AG09319 (cell line): ENCODE data around the gene ITGA6.
"Not testable (repeated sequence)": the region's sequence is repeated elsewhere in the genome, so short reads cannot be mapped to it uniquely, and the experiment has no call there.

ENCODE experiments used
- DNase-seq: peaks from one replicate; pipeline ENCODE4 v3.0.0-alpha.2; 2010; ENCODE audit warnings: low read depth; ENCODE audit errors: extremely low read depth
- TF ChIP-seq, protein P1 (sequence below): IDR thresholded peaks from 2 replicates; pipeline ENCODE4 v1.5.1; 2011; ENCODE audit warnings: low read depth, mild to moderate bottlenecking, inconsistent platforms, low read length, moderate library complexity

Gene ITGA6

DNA sequence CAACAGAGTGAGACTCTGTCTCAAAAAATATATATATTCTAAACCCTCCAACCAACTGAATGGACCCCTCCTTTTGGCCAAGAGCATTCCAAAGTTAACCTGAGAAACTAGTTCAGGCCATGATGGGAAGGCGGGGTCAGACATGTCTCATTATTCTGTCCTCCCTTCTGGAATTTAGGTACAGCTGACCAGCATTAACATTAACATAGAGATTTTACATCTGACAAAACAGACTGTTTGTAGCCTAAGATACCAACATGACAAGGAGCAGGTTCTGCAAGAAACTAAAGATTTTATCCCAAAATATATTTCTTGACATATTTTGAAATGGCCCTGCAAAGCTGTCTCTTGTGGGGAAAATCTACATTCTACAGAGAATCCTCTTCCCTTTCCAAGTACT, 121.7 kb downstream of the ITGA6 start:
- DNase-seq = no peak
- TF ChIP-seq, protein P1, sequence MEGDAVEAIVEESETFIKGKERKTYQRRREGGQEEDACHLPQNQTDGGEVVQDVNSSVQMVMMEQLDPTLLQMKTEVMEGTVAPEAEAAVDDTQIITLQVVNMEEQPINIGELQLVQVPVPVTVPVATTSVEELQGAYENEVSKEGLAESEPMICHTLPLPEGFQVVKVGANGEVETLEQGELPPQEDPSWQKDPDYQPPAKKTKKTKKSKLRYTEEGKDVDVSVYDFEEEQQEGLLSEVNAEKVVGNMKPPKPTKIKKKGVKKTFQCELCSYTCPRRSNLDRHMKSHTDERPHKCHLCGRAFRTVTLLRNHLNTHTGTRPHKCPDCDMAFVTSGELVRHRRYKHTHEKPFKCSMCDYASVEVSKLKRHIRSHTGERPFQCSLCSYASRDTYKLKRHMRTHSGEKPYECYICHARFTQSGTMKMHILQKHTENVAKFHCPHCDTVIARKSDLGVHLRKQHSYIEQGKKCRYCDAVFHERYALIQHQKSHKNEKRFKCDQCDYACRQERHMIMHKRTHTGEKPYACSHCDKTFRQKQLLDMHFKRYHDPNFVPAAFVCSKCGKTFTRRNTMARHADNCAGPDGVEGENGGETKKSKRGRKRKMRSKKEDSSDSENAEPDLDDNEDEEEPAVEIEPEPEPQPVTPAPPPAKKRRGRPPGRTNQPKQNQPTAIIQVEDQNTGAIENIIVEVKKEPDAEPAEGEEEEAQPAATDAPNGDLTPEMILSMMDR = no peak

DNA sequence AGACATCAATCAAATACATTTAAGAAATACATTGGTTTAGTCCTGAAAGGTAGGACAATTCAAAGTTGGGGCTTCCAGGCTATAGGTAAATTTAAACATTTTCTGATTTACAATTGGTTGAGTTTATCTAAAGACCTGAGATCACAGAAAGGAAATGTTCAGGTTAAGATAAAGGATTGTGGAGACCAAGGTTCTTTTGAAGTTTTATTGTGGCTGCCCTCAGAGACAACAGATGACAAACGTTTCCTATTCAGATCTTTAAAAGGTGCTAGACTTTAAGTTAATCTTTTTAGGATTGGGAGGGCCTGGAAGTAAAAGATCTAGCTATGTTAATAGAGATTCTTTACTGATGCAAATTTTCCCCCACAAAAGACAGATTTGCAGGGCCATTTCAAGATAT, 122.4 kb downstream of the ITGA6 start:
- DNase-seq = not testable (repeated sequence)

DNA sequence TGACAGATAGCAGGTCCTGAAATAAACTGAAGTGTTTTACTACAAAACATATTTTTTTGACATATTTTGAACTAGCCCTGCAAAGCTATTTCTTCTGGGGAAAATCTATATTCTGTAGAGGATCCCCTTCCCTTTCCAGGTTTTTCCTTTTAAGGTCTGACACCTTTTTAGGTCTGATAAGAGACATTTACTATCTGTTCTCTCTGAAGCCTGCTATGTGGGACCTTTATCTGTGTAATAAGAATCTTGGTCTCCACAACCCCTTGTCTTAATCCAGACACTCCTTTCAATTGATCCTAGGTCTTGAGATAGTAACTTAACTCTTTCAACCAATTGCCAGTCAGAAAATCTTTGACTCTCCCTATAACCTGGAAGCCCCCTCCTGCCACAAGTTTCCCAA, 123.0 kb downstream of the ITGA6 start:
- DNase-seq = no peak
- TF ChIP-seq, protein P1 = no peak

DNA sequence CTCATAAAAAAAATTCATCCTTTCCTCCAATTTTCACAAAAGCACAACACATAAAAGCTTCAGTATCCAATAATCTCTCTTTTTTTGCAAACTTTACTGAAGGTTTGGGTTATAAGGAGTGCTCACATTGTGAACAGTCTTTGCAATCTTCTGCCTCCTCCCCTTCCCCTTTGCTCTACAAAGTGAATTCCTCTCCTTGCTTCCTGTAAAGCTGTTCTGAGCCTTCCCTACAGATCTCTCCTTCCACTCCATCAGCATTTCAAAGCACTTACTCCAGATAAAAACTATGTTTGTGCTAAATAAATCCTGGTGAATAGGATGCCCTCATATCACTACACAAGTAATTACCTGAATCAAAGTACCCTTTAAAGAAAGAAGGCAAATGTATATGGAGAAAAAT, 123.9 kb downstream of the ITGA6 start:
- DNase-seq = no peak
- TF ChIP-seq, protein P1 = no peak

DNA sequence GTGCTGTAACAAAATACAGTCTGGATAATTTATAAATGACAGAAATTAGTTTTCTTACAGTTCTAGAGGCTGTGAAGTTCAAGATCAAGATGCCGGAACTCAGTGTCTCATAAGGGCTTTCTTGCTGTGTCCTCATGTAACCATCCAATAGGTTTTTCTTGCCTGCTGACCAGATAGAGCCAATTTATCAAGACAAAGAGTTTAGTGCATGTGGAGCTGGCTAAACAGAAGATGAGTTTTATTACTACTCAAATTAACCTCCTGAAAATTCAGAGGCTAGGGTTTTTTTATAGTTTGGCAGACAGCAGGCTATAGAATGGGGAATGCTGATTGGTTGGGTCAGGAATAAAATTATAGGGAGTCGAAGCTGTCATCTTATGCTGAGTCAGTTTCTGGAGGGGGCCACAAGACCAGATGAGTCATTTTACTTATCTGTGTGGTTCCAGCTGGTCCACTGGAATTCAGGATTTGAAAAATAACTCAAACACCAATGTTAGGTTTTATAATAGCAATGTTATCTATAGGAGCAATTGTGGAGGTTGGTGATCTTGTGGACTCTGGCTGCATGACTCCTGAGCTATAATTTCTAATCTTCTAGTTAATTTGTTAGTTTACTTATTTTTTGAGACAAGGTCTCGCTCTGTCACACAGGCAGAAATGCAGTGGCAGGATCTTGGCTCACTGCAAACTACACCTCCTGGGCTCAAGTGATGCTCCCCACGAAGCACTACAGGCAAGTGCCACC, 125.3 kb downstream of the ITGA6 start:
- TF ChIP-seq, protein P1 = no peak
- peak; percentile 30 for DNase-seq

DNA sequence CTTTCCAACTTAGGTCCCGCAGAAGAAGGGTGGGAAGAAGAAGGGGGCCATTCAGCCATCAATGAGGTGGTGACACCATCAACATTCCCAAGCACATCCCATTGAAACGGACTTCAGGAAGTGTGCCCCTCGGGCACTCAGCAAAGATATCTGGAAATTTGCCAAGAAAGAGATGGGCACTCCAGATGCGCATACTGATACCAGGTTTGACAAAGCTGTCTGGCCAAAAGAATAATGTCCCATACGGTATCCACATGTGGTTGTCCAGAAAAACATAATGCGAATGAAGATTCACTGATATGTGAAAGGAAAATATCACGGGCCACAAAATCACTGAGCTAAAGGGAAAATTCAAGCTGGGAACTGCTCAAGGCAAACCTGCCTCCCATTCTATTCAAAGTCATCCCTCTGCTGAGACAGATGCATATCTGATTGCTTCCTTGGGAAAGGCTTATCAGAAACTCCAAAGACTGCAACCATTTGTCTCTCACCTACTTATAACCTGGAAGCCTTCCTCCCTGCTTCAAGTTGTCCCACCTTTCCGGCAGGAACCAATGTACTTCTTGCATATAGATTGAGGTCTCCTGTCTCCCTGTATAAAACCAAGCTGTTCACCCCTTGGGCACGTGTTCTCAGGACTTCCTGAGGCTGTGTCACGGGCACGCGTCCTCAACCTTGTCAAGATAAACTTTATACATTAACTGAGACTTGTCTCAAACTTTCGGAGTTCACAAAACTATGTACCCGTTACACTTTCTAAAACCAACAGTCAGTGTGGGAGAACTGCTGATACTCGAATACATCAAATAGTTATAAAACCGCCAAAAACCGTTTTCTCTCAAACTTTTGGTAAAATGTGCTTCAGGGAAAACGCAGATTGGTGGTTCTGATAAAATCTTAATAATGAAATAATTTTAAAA, 127.2 kb downstream of the ITGA6 start:
- DNase-seq = no peak
- TF ChIP-seq, protein P1 = no peak

DNA sequence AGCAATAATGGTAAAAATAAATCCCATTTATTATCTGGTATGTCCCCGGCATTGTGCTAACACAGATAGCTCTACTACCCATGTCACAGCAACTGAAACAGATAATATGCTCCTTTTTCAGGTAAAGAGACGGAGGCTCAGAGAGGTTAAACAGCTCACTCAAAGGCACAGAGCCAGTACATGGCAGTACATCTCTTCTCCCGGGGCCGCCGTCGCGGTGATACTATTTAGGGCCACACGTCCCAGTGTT, 127.8 kb downstream of the ITGA6 start:
- TF ChIP-seq, protein P1 = no peak
- no peak for DNase-seq
